Uterus (tissue), 4 donors: ENCODE results near the gene DHRS3. TPM values are rescaled to one million over a fixed set of nuclear protein-coding genes. Genes with fewer than 3 reads are reported as not detected.
"Not testable (repeated sequence)": the region's sequence is repeated elsewhere in the genome, so short reads cannot be mapped to it uniquely, and the experiment has no call there.

Experiments
- DNase-seq, 2 donors: peaks; one replicate each; pipeline ENCODE4 v3.0.0-alpha.2; 2019 to 2020
- H3K27ac ChIP-seq, 2 donors: fragments of 200-600 bp; sonication (generic); 1 replicate in 1 of 2; 2 replicates in 1 of 2; pipeline ENCODE4 v1.5.1; 2016 to 2018
- H3K27me3 ChIP-seq, 2 donors: fragments of 200-600 bp; sonication (generic); one replicate each; pipeline ENCODE4 v1.5.1; 2018 to 2019; ENCODE audit warnings: control low read depth in 1 of 2
- H3K36me3 ChIP-seq, 2 donors: fragments of 200-600 bp; sonication (generic); one replicate each; pipeline ENCODE4 v1.5.1; 2019; ENCODE audit warnings: control low read depth in 1 of 2
- H3K4me1 ChIP-seq, 2 donors: fragments of 200-600 bp; sonication (generic); one replicate each; pipeline ENCODE4 v1.5.1; 2018 to 2019; ENCODE audit warnings: control low read depth in 1 of 2
- H3K4me3 ChIP-seq, 2 donors: fragments of 200-600 bp; sonication (generic); 1 replicate in 1 of 2; 2 replicates in 1 of 2; pipeline ENCODE4 v1.5.1; 2018 to 2019; ENCODE audit warnings: mild to moderate bottlenecking in 1 of 2
- H3K9me3 ChIP-seq, 2 donors: fragments of 200-600 bp; sonication (generic); one replicate each; pipeline ENCODE4 v1.5.1; 2019; ENCODE audit warnings: control low read depth in 1 of 2
- CTCF ChIP-seq, 4 experiments: fragments of 200-600 bp in 2 of 4; fragments of 450-650 bp in 2 of 4; sonication (generic) in 2 of 4; IDR thresholded peaks; one replicate each; pipeline ENCODE4 v1.5.1; 2016 to 2019; ENCODE audit warnings: antibody characterized with exemption in 4 of 4, mild to moderate bottlenecking in 2 of 4, moderate library complexity in 1 of 4
- POLR2A ChIP-seq, 2 donors: fragments of 450-650 bp; IDR thresholded peaks; one replicate each; pipeline ENCODE4 v1.6.1; 2016; ENCODE audit warnings: antibody characterized with exemption in 2 of 2, mild to moderate bottlenecking in 1 of 2, moderate library complexity in 1 of 2
- intact Hi-C: fragments of 100-400 bp; cut with DNase I; formaldehyde crosslinking; loops from one replicate; pipeline ENCODE4 v1.15.1; 2023; ENCODE audit warnings: low total_unique reads
- total RNA-seq, 4 donors: library from RNA; depleted of rRNA in 3 of 4; stranded (reverse); fragments of >200 nt in 3 of 4; gene quantifications; one replicate each; pipeline versions ENCODE4 v1.1.0 to v1.2.4, GENCODE V29; 2014 to 2023
- donor health status: DM: yes; HTN: yes; CAD: no.

The DHRS3 gene
- total RNA-seq, 4 donors from 2014 or later: 12.6 to 82.0 (median 51.5) TPM

- peak in 1 of 2 donors; percentile 14 for DNase-seq
- no peak overlapping the region for H3K4me3 ChIP-seq
- intact Hi-C loops: no loop called here
- H3K36me3 ChIP-seq: no peaks in the 10 kb centered on the region
- peak overlapping the region; percentile 82 to 91 for H3K27ac ChIP-seq
- TF ChIP-seq POLR2A (IDR thresholded peaks at IDR 0.05): no peak
- no peak for TF ChIP-seq CTCF (IDR thresholded peaks at IDR 0.05)
- H3K9me3 ChIP-seq: no peaks in the 10 kb centered on the region
- H3K27me3 ChIP-seq: no peaks in the 10 kb centered on the region
- H3K4me1 ChIP-seq: peaks cover 5 to 13% of the 10 kb centered on the region in 2 donors
These were observed 78.7 kb downstream of the DHRS3 start for GRCh38 chr1:12539320-12539704.

GRCh38 chr1:12538536-12538935 lies 79.5 kb downstream of the DHRS3 start:
- H3K4me1 ChIP-seq: peaks cover 5 to 13% of the 10 kb centered on the region in 2 donors
- H3K9me3 ChIP-seq, H3K27me3 ChIP-seq, H3K36me3 ChIP-seq, intact Hi-C loops, H3K4me3 ChIP-seq: not testable (repeated sequence)
- peak in 1 of 2 donors; percentile 8 for DNase-seq
- peak overlapping the region in 1 of 2 donors; percentile 91 for H3K27ac ChIP-seq

GRCh38 chr1:12537906-12538461 lies 80.0 kb downstream of the DHRS3 start:
- TF ChIP-seq CTCF (IDR thresholded peaks at IDR 0.05): no peak
- TF ChIP-seq POLR2A (IDR thresholded peaks at IDR 0.05): no peak
- no peaks in the 10 kb centered on the region for H3K27me3 ChIP-seq
- intact Hi-C loops: no loop called here
- H3K4me3 ChIP-seq: no peak overlapping the region
- DNase-seq: peak in 1 of 2 donors; percentile 9
- no peaks in the 10 kb centered on the region for H3K9me3 ChIP-seq
- no peak overlapping the region for H3K27ac ChIP-seq
- no peaks in the 10 kb centered on the region for H3K36me3 ChIP-seq
- H3K4me1 ChIP-seq: peaks cover 5 to 13% of the 10 kb centered on the region in 2 donors

GRCh38 chr1:12537294-12537693 lies 80.7 kb downstream of the DHRS3 start:
- Histone ChIP-seq H3K27ac (no peak overlapping the region), H3K36me3 (no peaks in the 10 kb centered on the region), H3K4me3 (no peak overlapping the region), H3K4me1 (peaks cover 5 to 13% of the 10 kb centered on the region in 2 donors), H3K9me3 (no peaks in the 10 kb centered on the region), H3K27me3 (no peaks in the 10 kb centered on the region)
- TF ChIP-seq CTCF (IDR thresholded peaks at IDR 0.05) (no peak), POLR2A (IDR thresholded peaks at IDR 0.05) (no peak)
- intact Hi-C loops: no loop called here
- DNase-seq: no peak

GRCh38 chr1:12536023-12536639 lies 81.9 kb downstream of the DHRS3 start:
- H3K27ac ChIP-seq: no peak overlapping the region
- no peaks in the 10 kb centered on the region for H3K9me3 ChIP-seq
- intact Hi-C loops: no loop called here
- no peaks in the 10 kb centered on the region for H3K36me3 ChIP-seq
- DNase-seq: no peak
- H3K4me1 ChIP-seq: peaks cover 1 to 5% of the 10 kb centered on the region in 2 donors
- no peaks in the 10 kb centered on the region for H3K27me3 ChIP-seq
- H3K4me3 ChIP-seq: no peak overlapping the region
- TF ChIP-seq CTCF (IDR thresholded peaks at IDR 0.05) (no peak), POLR2A (IDR thresholded peaks at IDR 0.05) (no peak)
